Tibial nerve (tissue), 4 donors: ENCODE data around the gene FTCDNL1. TPM values are rescaled to one million over a fixed set of nuclear protein-coding genes. Genes with fewer than 3 reads are reported as not detected.

Source experiments
- DNase-seq, 2 donors: peaks; one replicate each; pipeline ENCODE4 v3.0.0-alpha.2; 2019; ENCODE audit warnings: low spot score in 2 of 2
- H3K27ac ChIP-seq, 4 donors: fragments of 200-600 bp; sonication (generic) in 3 of 4; one replicate each; pipeline ENCODE4 v1.5.1; 2017 to 2019; ENCODE audit warnings: mild to moderate bottlenecking in 1 of 4
- H3K27me3 ChIP-seq, 2 donors: fragments of 200-600 bp; sonication (generic) in 1 of 2; one replicate each; pipeline versions ENCODE4 v1.5.1 to v1.6.0; 2017 to 2019
- H3K36me3 ChIP-seq, 3 donors: fragments of 200-600 bp; sonication (generic); one replicate each; pipeline ENCODE4 v1.5.1; 2018 to 2019
- H3K4me1 ChIP-seq, 4 donors: fragments of 200-600 bp; sonication (generic) in 3 of 4; one replicate each; pipeline ENCODE4 v1.5.1; 2017 to 2019
- H3K4me3 ChIP-seq, 4 donors: fragments of 200-600 bp; sonication (generic) in 3 of 4; one replicate each; pipeline ENCODE4 v1.5.1; 2017 to 2019; ENCODE audit warnings: mild to moderate bottlenecking in 1 of 4, moderate library complexity in 1 of 4
- H3K9me3 ChIP-seq, 4 donors: fragments of 200-600 bp; sonication (generic) in 3 of 4; one replicate each; pipeline ENCODE4 v1.5.1; 2017 to 2019
- CTCF ChIP-seq, 5 experiments: fragments of 200-600 bp in 3 of 5; fragments of 450-650 bp in 2 of 5; sonication (generic) in 3 of 5; IDR thresholded peaks; one replicate each; pipeline ENCODE4 v1.5.1; 2016 to 2019; ENCODE audit warnings: antibody characterized with exemption in 5 of 5, mild to moderate bottlenecking in 3 of 5, moderate library complexity in 2 of 5
- EP300 ChIP-seq, 2 donors: sonication (generic); formaldehyde crosslinking; IDR thresholded peaks; one replicate each; pipeline ENCODE4 v1.6.1; 2017; ENCODE audit warnings: antibody characterized with exemption in 2 of 2, mild to moderate bottlenecking in 1 of 2
- POLR2A ChIP-seq, 2 donors: fragments of 450-650 bp; IDR thresholded peaks; one replicate each; pipeline ENCODE4 v1.6.1; 2017; ENCODE audit warnings: antibody characterized with exemption in 2 of 2, mild to moderate bottlenecking in 2 of 2, moderate library complexity in 2 of 2
- WGBS, 2 donors: methylation state at CpG; one replicate each; pipeline ENCODE4 v1.1.5; 2018; 5-methylcytosine and 5-hydroxymethylcytosine counted together
- total RNA-seq, 4 donors: library from RNA; depleted of rRNA; stranded (reverse); fragments of >200 nt; gene quantifications; one replicate each; pipeline ENCODE4 v1.1.0, GENCODE V29; 2016

Gene FTCDNL1
- total RNA-seq, 4 donors from 2014 or later, result 1.8 to 9.0 (median 3.4) TPM

- Histone ChIP-seq H3K9me3 (no peaks in the 10 kb centered on the region), H3K27me3 (no peaks in the 10 kb centered on the region), H3K4me1 (peaks cover 0 to 14% (median 3%) of the 10 kb centered on the region in 4 donors), H3K36me3 (no peaks in the 10 kb centered on the region), H3K4me3 (no peak overlapping the region), H3K27ac (no peak overlapping the region)
- TF ChIP-seq POLR2A (IDR thresholded peaks at IDR 0.05) (no peak), EP300 (IDR thresholded peaks at IDR 0.05) (no peak), CTCF (IDR thresholded peaks at IDR 0.05) (no peak)
- DNase-seq, result no peak
- 48 to 64% methylated on average over 4 of the region's 4 CpGs for WGBS, 2 donors
These were observed 53.3 kb downstream of the FTCDNL1 start for GRCh38 chr2:199797431-199798403.

- Histone ChIP-seq H3K4me1 (no peaks in the 10 kb centered on the region), H3K36me3 (no peaks in the 10 kb centered on the region), H3K27me3 (no peaks in the 10 kb centered on the region), H3K27ac (no peak overlapping the region), H3K4me3 (no peak overlapping the region), H3K9me3 (no peaks in the 10 kb centered on the region)
- 81 to 86% methylated on average over 4 of the region's 4 CpGs for WGBS, 2 donors
- no peak for DNase-seq
- no peak for TF ChIP-seq POLR2A (IDR thresholded peaks at IDR 0.05)
- TF ChIP-seq CTCF (IDR thresholded peaks at IDR 0.05), result no peak
- TF ChIP-seq EP300 (IDR thresholded peaks at IDR 0.05), result no peak
These were observed 58.6 kb downstream of the FTCDNL1 start for GRCh38 chr2:199792381-199792780.

GRCh38 chr2:199791326-199791725, 59.7 kb downstream of the FTCDNL1 start:
- H3K9me3 ChIP-seq, result no peaks in the 10 kb centered on the region
- TF ChIP-seq CTCF (IDR thresholded peaks at IDR 0.05) (no peak), POLR2A (IDR thresholded peaks at IDR 0.05) (no peak), EP300 (IDR thresholded peaks at IDR 0.05) (no peak)
- H3K27me3 ChIP-seq, result no peaks in the 10 kb centered on the region
- H3K4me3 ChIP-seq, result no peak overlapping the region
- DNase-seq, result no peak
- no peaks in the 10 kb centered on the region for H3K36me3 ChIP-seq
- WGBS, 2 donors, result 43 to 46% methylated on average over 3 of the region's 3 CpGs
- no peak overlapping the region for H3K27ac ChIP-seq
- no peaks in the 10 kb centered on the region for H3K4me1 ChIP-seq

- H3K27ac ChIP-seq, result no peak overlapping the region
- TF ChIP-seq CTCF (IDR thresholded peaks at IDR 0.05) (no peak), POLR2A (IDR thresholded peaks at IDR 0.05) (no peak), EP300 (IDR thresholded peaks at IDR 0.05) (no peak)
- DNase-seq, result no peak
These were observed 66.5 kb downstream of the FTCDNL1 start for GRCh38 chr2:199784512-199784911.

DNA sequence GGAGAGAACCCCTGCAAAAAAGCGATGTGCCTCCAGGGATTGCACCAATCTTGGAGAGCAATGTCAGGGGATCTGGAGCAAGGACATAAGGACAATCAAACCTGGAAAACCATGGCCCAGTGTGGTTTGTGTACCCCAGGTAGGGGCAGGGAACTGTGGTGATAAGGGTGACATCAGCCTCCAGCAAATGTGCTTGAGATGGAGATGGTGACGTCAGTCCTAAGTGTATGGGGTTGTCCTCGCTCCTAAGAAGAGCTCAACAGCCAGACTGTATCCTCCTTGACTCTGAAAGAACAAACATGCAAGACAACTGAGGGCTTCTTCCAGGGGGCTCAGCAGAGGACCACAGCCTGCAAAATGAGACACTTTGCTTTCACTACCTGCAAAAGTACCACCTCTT, 71.4 kb downstream of the FTCDNL1 start:
- no peak overlapping the region for H3K4me3 ChIP-seq
- 88 to 91% methylated on average over 3 of the region's 3 CpGs for WGBS, 2 donors
- peaks cover 0 to 4% (median 0%) of the 10 kb centered on the region in 3 donors for H3K36me3 ChIP-seq
- no peak overlapping the region for H3K27ac ChIP-seq
- TF ChIP-seq EP300 (IDR thresholded peaks at IDR 0.05), result no peak
- TF ChIP-seq CTCF (IDR thresholded peaks at IDR 0.05), result no peak
- TF ChIP-seq POLR2A (IDR thresholded peaks at IDR 0.05), result no peak
- H3K27me3 ChIP-seq, result no peaks in the 10 kb centered on the region
- no peak for DNase-seq
- peaks cover 0 to 4% (median 0%) of the 10 kb centered on the region in 4 donors for H3K9me3 ChIP-seq
- H3K4me1 ChIP-seq, result no peaks in the 10 kb centered on the region

More at GRCh38 chr2:199784512-199784911, 66.5 kb downstream of the FTCDNL1 start:
- peaks cover 0 to 4% (median 0%) of the 10 kb centered on the region in 3 donors for H3K36me3 ChIP-seq
- H3K27me3 ChIP-seq, result no peaks in the 10 kb centered on the region
- no peak overlapping the region for H3K4me3 ChIP-seq
- no peaks in the 10 kb centered on the region for H3K4me1 ChIP-seq
- H3K9me3 ChIP-seq, result peaks cover 0 to 4% (median 0%) of the 10 kb centered on the region in 4 donors
- WGBS, 2 donors, result 87 to 89% methylated on average over 4 of the region's 4 CpGs
